AML-193 (cell line): ENCODE data around the gene TM9SF3.
A peak's percentile ranks its signal among the peaks of the same experiment; 100 is the strongest.

Source experiments
- DNase-seq, 2 experiments: peaks; one replicate each; lab custom pipeline; 2025; lab: John Stamatoyannopoulos, UW

TM9SF3 gene

DNA sequence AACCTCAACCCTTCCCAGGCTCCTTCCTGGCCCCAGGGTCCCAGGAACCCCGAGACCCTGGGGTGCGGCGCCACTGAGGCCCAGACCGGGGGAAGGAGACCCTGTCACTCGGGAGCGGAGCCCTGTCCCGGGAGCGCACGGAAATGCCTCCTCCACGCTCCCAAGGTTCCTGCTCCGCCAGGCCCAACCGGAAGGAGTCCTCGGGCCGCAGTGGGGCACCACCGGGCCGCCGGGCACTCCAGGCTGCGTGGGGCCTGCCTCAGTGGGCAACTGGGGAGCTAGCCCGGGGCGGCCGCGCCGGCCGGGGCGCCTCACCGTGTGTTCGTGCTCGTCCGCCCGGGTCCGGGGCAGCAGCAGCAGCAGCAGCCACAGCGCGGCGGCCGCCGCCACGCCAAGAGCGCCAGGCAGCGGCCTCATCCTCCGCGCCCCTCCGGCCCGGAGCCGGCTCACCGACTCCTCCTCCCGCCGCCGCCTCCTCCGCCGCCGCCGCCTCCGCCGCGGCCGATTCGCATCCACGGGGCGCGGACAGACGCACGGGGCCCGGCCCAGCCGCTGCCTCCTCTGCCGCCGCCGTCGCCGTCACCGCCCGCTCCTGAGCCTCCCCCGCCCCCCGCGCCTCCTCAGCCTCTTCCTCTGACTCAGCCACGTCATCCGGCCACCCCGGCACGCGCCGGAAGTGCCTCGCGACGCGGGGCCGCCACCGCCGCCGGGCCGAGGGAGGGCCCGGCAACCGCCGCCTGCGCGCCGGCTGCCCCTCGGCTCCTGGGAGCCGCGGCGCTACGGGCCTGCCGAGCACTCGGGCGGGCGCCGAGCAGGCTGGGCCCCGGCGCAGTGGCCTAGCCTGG lies at the start of gene TM9SF3:
Gene TM9SF3, minus strand, starts transcription at position 594 of the 845 bp plus-strand sequence. Its CDS starts 177 bp downstream, at position 417.
- DNase-seq, result peak; percentile 68 to 72

DNA sequence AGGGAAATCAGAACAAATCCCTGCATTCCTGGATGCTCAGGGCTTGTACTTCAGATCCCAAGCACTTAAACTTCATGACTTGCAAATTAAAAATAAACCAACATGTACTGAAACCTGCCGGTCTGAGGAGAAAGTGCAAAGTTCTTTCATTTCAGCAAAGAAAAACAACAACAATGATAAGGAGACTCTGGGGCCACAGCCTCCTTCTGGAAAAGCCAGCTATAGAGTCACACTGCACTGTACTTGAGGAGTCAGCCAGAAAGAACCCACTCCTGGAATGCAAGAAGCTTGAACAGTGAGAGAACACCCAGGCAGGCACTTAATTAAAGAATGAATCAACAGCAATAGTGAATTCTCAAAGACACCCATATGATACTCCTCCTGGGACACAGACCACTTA lies 49.7 kb upstream of the TM9SF3 start:
- DNase-seq, result no peak

DNA sequence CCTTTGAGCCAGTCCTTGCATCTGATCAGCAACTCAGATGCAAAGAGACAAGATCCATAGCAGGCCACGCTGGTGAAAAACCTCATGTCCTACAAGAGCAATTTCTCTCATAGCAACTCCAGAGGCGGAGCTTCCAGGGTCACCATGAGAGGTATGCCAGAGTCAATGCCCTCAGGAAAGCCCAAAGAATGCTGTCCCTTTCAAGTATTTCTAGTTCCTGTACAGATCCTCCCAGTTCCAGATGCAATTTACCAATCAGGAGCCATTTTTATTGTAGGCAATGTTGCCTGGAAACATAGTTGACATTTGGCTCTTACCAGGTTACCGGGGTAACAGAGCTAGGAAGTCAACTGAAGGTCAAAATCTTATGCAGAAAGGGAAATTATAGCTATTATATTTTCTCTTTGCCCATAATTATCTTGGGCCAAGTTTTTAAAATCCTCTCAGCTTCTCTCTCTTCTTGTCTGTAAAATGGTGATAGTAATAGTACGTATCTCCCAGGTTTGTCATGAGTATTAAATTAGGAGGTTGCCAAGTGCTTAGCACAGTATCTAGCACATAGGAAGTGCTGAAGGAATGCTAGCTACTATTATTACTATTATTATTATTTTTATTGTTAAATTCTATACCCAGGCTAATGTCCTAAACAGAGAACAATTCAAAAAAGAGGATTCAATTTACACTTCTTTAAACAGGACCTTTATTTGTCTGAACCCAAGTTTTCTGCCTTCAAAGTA lies 46.3 kb upstream of the TM9SF3 start:
- DNase-seq, result no peak

DNA sequence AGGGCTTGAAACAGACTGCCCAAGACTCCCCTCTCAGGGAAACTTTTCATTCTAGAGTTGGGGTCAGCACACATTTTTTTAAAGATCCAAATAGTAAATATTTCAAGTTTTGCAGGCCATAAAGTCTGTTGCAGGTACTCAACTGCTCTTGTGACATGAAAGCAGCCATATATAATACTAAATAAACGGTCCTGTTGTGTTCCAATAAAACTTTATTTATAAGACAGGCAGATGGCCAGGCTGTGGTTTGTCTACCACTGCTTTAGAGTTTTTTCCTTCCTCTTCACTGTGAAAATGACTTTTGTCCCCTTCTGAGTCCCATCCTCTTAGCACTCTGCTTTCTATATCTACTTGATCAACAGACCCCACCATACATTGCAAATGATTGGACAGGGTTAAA lies 40.5 kb upstream of the TM9SF3 start:
- no peak for DNase-seq

DNA sequence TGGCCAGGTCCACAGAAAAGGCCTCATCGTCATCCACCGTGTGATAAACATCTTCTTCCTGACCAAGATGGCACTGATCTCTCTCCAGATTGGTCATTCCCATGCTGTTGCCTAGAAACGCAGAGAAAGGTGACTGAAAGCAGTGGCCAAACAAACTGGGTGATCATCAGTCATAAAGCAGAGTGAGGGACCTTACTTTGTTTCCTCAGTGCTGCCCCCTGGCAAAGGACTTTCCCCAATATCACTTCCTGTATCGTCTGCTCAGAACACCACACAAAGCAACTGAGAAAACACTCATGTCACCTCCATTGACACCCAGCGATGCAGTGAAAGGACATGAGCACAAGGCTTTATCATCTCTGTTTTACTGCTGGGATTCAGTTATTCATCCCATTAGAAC lies 40.0 kb upstream of the TM9SF3 start:
- DNase-seq, result no peak

DNA sequence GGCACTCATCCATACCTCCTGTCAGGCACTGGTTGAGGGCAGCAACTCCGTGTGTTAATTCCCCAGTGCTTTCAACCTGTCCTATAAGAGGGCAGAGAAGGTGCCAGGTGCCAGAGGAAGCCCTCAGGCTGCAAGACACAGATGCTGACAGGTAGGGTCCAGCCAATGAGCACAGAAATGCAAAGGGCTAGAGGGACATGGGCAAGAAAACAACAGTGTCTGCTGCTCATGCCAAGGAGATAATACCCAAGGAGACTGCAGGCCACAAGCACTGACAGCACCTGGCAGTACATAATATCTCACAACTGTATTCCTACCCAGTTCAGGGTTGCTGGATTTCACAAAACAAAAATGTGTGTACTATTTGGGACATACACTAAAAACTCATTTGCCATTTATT lies 38.4 kb upstream of the TM9SF3 start:
- no peak for DNase-seq

DNA sequence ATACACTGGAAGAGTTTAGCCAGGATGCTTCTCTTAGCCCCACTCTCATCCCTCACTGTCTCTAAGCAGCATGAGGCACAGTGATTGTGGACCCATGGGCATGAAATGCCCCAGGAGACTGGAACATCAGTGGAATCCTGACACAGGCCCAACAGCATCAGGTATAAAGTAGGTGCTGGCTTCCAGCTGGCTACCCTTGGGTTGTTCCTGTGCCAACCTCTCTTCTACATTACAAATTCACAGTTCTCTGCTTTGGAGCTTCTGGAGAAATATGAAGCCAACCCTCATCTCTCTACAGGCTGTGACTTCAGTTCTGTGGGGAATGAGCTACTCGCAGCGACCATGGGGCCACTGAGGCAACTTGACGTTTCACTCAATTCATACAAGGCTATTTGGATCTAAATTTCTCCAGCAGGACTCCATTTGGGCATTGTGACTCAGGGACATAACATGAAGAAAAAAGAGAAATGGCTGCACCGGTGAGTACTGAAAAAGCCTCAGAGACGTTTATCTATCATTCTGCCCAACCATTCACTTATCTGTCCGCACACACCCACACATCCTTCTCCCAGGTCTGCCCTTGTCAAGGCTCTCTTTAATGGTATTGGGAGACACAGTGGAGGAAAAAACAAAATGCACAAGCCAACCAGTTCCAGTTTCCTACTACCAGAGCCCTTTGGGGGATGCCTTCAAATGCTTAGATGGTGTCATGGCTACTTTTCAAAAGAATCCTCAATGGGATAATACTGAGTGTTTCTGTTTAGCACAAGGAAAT lies 35.4 kb upstream of the TM9SF3 start:
- DNase-seq, result no peak

DNA sequence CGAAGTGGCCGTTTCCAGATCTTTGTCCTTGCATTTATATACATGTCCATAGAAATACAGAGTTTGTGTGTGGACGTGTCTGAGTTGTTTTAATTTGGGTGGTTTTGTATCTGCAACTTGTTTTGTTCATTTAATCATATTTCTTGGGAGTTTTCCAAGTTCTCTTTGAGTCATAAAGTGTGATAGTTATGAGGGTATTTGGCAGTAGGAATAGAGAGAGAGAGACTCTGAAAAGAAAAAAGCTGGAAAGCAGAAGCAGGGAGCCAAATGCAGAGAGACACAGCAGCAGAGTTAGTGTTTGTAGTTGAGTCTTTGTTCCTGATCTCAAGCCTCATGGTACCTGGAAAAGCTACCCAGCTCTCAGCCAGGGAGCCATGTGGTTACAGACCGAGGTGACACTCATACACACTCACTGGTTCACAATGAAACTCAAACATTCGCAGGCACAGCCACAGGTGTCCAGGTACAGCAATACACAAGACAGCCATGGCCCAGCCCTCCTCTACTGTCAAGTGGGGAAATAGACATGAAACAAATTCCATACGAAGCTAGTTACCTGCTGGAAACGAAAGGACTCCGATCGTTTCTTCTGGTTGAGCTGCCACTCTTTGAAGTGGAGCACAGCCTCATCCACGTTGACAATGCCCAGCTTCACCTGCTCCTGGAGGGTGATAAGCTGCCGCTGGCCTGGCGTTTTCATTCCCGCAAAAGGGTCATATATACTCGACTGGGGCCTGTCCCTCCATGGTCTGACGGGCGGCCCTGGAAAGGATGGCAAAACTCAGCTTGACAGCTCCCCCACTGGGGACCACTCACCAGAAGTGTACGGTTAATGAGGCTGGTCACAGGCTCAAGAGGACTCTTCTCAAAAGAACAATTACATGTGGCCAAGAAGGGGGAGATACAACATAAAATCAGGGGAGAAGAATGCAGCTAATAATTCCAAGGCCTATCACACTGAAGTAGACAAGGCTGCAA lies 33.3 kb upstream of the TM9SF3 start:
- no peak for DNase-seq

DNA sequence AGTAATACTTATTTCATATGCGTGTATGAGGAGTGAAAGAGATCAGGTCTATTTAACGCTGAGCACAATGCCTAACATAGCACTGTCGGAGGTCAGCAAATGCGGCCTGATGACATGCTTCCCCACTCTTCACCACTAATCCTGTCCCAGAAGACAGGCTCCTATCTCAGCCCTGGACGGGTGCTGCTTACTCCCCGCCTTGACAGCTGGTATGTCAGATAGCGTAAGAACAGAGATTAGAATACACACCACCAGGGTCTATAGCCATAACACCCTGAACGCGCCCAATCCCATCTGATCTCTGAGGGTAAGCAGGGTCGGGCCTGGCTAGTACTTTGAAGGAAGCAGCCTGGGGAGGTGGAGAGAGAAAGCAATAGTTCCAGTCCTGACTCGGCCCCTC lies 32.3 kb upstream of the TM9SF3 start:
- no peak for DNase-seq

DNA sequence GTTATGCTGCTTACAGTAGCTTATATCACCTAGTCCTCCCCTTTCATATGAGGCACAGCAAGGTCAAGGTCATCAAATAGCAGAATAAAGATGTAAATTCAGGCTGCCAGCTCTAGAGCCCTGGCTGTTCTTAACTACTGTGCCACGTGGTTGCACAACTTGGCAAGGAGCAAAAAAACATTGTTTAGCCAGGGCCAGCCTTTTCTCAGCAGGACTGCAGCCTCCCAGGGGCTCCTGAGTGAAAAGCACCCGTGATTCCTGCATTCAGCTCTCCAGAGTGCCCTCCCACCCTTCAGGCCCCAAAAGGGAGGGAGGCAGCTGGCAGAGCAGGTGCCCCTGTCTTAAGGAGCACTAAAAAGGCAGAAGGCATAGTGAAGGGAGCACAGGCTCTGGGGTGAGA lies 31.8 kb upstream of the TM9SF3 start:
- DNase-seq, result no peak

DNA sequence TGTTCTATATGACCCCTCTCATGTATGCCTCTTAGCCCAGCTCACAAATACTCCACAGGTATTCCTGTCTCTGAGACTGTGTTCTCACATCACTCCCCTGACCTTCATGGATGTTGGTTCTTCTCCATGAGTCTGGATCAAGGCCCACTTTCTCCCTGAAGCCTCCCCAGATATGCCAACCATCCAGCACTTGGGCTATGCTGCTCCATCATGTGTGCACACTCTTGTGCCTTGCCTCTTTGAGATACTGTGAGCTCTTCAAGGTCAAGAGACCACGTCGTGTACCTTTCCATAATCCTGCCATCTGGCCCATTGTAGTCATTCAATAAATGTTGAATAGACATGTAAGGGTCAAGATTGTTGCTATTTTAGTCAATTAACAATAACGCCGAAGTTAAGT lies 30.1 kb upstream of the TM9SF3 start:
- DNase-seq, result no peak

DNA sequence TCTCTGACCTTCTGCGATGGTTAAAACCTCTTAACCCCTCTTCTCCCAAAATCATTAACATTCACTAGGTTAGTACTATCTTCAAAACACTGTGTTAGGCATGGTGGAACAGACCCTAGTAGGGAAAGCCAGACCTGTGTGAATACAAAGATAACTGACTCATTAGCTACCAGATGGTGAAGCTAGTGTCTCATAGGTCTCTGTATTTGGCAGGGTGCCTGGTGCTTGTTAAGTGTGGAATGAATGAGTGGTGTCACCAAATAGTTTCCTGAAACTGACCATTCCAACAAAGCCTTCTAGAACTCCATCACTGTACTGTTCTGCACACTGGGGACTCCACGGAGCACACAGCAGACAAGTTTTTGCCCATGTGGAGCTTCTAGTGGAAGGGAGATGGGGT lies 27.7 kb upstream of the TM9SF3 start:
- DNase-seq, result no peak

DNA sequence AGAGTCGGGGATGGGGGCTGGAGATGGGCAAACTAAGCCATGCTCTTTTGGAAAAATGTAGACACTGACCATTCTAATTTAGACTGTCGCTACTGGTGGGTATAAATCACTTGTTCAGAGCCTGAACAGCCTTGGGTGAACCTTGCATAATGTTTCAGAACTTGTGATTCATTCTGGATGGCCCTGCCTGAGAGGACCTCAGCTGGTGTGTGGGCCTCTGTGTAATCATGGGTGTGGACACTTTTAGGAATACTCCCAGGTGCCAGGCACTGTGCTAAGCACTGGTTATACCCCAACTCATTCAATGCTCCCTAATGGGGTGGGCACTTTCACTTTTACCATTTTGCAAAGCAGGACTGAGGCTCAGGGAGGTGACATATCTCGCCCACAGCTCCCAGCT lies 26.8 kb upstream of the TM9SF3 start:
- no peak for DNase-seq

DNA sequence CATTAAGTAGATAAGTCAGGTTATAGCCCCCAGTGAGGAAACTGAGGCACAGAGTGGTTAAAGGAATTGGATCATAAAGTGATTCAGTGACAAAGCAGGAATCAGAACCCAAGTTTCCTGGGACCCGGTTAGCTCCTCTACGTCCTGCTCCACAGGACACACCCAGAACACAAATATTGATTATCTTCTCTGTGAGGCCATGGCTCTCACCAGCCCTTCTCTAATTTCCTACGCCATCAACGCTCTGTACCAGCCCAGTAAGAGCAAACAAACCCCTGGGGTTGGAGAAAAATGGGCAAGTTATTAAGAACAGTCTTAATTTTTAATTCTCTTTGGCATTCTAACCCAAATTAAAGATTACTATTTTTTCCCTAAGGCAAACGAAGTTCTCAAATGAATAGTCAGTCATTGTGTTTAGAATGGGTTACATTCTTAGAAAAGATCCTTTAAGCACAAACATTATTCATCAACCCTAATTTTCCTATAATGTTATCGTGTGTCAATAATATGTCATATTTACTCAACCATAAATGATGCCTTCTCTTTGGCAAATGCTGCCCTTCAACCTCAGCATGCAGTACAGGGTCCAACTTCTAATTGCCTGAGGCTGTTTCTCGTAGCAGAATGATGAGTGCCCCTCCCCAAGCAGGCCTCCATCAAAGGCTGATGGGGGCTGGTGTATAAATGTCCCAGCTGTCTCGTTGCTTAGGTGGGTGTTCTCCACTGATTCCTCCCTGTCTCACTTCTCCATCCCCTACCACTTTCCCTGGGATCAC lies 25.4 kb upstream of the TM9SF3 start:
- DNase-seq, result no peak

DNA sequence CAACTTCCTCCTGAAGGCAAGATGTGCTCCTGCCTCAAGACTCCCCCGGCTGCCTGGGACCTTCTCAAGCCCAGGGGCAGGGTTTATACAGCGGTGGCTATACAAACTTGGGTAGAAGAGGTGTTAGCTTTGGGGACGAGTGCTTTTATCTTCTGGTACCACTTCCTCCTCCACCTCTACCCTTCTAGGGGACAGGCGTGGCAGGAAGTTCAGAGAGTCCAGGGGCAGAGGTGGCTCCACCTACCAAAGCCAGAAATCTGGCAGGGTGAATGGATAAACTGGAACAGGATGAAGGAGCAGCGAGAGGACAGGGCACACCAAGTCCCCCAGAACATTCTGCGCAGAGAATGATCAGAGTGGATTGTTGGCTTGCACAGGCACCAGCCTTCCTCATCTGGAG lies 24.0 kb upstream of the TM9SF3 start:
- DNase-seq, result no peak

DNA sequence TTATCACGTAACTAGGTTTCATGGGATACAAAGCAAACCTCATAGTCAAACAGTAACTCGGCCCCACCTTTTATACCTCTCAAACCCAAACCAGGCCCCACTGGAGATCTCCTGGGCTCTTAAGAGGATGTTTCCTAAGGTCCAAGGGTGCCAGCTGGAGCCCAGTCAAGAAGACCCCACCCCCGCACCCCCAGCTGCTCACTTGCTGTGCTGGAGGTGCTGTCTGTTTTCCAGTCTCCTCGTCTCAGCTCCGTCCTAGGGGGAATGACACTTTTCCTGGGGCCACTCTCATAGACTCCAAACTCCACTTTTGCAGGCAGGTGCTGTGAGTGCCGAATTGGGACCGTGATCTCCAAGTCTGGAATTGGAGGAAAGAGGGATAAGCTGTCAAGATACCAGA lies 22.7 kb upstream of the TM9SF3 start:
- no peak for DNase-seq

DNA sequence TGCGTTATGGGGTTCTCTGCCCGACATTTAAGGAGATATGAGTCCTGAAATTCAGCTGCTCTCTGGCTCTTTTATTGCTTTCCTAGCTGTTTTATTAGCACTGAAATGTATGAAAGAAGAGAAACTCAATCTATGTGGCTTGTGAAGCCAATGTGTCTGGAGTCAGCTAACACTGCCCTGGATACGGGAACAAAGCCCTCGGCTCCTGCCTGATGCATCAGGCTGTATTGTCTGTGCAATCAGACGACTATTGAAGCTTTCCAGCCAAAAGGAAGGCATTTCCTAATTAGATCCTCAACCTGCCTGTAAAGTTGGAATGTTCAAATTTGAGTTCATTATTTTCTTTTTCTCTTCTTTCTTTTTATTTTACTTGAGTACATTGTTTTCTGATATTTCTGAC lies 22.0 kb upstream of the TM9SF3 start:
- DNase-seq, result no peak

DNA sequence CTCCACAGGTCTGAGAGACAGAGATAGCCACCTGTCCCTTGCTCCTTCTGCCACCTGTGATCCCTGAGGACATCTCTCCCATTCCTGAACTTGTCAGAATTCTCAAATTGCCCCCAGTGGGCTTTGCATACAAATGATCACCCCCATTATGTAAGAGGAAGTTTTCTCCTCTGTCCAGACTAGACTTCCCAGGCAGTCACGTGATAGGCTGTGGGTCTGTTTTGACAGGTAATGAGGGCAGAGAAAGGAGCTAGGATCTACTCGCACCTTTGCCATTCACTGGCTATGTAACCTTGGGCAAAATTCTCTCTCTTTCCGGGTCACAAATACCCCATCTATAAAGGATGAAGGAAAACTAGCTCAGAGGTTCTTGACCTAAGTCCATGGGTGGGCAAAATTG lies 21.4 kb upstream of the TM9SF3 start:
- no peak for DNase-seq

DNA sequence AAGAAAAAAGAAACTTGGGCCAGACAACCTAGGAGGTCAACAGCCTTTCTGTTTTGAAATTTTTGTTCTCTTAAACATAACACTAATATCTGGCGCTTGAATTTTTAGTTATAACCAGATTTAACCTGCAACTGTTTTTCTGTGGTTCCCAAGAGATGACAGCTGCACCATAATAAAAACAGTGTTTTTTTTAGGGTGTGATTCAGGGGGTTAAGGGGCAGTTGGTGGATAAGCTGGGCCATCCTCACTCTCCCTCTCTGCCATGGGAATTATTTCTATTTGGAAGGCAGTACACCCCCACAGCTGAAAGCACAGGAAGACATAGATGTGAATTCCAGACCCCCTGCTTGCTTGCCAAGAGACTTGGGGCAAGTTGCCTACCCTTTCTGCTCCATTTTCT lies 20.1 kb upstream of the TM9SF3 start:
- no peak for DNase-seq

DNA sequence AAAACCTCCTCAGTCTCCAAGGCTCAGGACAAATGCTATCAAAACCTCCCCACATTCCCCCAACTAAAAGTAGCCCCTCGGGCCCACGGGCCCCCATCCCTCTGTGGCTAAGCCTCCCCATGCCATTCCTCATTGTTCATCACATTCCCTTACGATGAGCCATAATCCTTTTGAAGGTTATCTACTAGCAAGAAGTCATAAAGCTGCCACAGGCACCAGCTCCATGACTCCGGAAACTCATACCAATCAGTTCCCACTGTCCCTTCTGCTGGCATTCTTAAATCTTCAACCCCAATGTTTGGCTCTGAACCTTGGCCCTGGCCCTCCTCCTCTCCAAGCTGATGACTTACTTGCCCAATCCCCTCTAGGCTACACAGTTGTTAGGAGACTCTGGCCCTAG lies 19.4 kb upstream of the TM9SF3 start:
- no peak for DNase-seq

DNA sequence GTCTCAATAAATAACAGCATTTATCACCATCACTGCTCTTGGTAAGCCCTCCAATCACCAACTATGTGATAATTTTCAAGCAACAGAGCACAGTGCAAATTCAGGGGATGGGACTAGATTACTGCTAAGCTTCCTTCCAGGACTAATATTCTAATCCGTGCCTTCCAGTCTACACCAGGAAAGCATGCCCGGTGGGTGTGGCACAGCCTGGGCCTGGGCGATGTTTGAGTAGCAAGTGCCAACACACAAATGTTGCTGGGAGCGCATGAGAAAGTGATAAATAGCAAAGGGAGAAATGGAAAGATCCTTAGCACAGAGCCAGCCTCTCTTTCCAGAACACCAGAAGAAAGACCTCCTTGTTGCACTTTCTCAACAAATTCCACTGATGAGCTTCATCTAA lies 13.5 kb upstream of the TM9SF3 start:
- no peak for DNase-seq
